ENCODE measurements around the gene PRKAR1B.

PRKAR1B gene

GRCh38 chr7:534075-534474, 193.0 kb downstream of the PRKAR1B start:
- no peak for DNase-seq

GRCh38 chr7:533266-533665, 193.8 kb downstream of the PRKAR1B start:
- DNase-seq, result no peak

GRCh38 chr7:532379-533143, 194.5 kb downstream of the PRKAR1B start:
- no peak for DNase-seq

GRCh38 chr7:531777-532176, 195.3 kb downstream of the PRKAR1B start:
- DNase-seq, result no peak

- DNase-seq, result no peak
These were observed 198.6 kb downstream of the PRKAR1B start for GRCh38 chr7:528451-528850.

- no peak for DNase-seq
These were observed 199.4 kb downstream of the PRKAR1B start for GRCh38 chr7:527723-528122.

- no peak for DNase-seq
These were observed 200.5 kb downstream of the PRKAR1B start for GRCh38 chr7:526460-527034.

GRCh38 chr7:525740-526139, 201.3 kb downstream of the PRKAR1B start:
- no peak for DNase-seq

- DNase-seq, result no peak
These were observed 202.3 kb downstream of the PRKAR1B start for GRCh38 chr7:524800-525199.

GRCh38 chr7:523347-524336, 203.4 kb downstream of the PRKAR1B start:
- no peak for DNase-seq

GRCh38 chr7:522951-523314, 204.1 kb downstream of the PRKAR1B start:
- DNase-seq, result no peak

GRCh38 chr7:522071-522950, 204.8 kb downstream of the PRKAR1B start:
- no peak for DNase-seq

- DNase-seq, result no peak
These were observed 205.6 kb downstream of the PRKAR1B start for GRCh38 chr7:521221-522070.

GRCh38 chr7:520503-521161, 206.4 kb downstream of the PRKAR1B start:
- DNase-seq, result no peak

- peak; percentile 35 for DNase-seq
These were observed 207.3 kb downstream of the PRKAR1B start, which contains the start of gene PDGFA for GRCh38 chr7:519484-520390. TSS of gene PDGFA (minus strand) at chr7:519846. CDS start at chr7:519001, 845 bp downstream.

GRCh38 chr7:518630-519483, 208.2 kb downstream of the PRKAR1B start:
- peak; percentile 66 for DNase-seq

- DNase-seq, result peak; percentile 31
These were observed 209.1 kb downstream of the PRKAR1B start for GRCh38 chr7:517774-518629.
